Liver (tissue), 9 donors: ENCODE measurements around the gene RNF157. TPM values are rescaled to one million over a fixed set of nuclear protein-coding genes. Genes with fewer than 3 reads are reported as not detected.

Experiments
- DNase-seq: peaks from one replicate; pipeline ENCODE4 v3.0.0-alpha.2; 2017; ENCODE audit warnings: low spot score
- H3K27ac ChIP-seq, 2 donors: one replicate each; pipeline ENCODE4 v1.7.0; 2013; ENCODE audit warnings: inconsistent platforms in 2 of 2, low read length in 2 of 2, control low read depth in 1 of 2, low read depth in 1 of 2, mild to moderate bottlenecking in 1 of 2
- H3K27me3 ChIP-seq, 4 donors: one replicate each; pipeline versions ENCODE4 v1.6.1 to v1.7.0; 2013; ENCODE audit warnings: low read length in 3 of 4, inconsistent platforms in 1 of 4, mild to moderate bottlenecking in 1 of 4, moderate library complexity in 1 of 4; ENCODE audit not compliant: control insufficient read depth in 4 of 4, insufficient read depth in 4 of 4
- H3K36me3 ChIP-seq, 4 donors: one replicate each; pipeline versions ENCODE4 v1.6.1 to v1.7.0; 2013; ENCODE audit warnings: low read length in 3 of 4, mild to moderate bottlenecking in 3 of 4, low read depth in 1 of 4, moderate library complexity in 1 of 4; ENCODE audit not compliant: control insufficient read depth in 4 of 4, insufficient read depth in 3 of 4
- H3K4me1 ChIP-seq, 4 donors: one replicate each; pipeline versions ENCODE4 v1.6.1 to v1.7.0; 2013; ENCODE audit warnings: low read length in 3 of 4, mild to moderate bottlenecking in 3 of 4, moderate library complexity in 1 of 4; ENCODE audit not compliant: control insufficient read depth in 4 of 4, insufficient read depth in 4 of 4
- H3K4me3 ChIP-seq, 3 donors: one replicate each; pipeline versions ENCODE4 v1.6.1 to v1.7.0; 2013; ENCODE audit warnings: low read length in 3 of 3, control low read depth in 1 of 3, low read depth in 1 of 3, mild to moderate bottlenecking in 1 of 3
- H3K9ac ChIP-seq, 2 donors: one replicate each; pipeline ENCODE4 v1.7.0; 2013; ENCODE audit warnings: low read length in 2 of 2, mild to moderate bottlenecking in 2 of 2, moderate library complexity in 2 of 2, control low read depth in 1 of 2, low read depth in 1 of 2
- H3K9me3 ChIP-seq, 4 donors: one replicate each; pipeline versions ENCODE4 v1.6.1 to v1.7.0; 2013; ENCODE audit warnings: low read length in 3 of 4; ENCODE audit not compliant: control insufficient read depth in 4 of 4
- ATF3 ChIP-seq: IDR thresholded peaks from 2 replicates; pipeline ENCODE4 v1.6.1; 2016; ENCODE audit warnings: antibody characterized with exemption
- CTCF ChIP-seq: fragments of 150-350 bp; IDR thresholded peaks from 2 replicates; pipeline ENCODE4 v1.5.1; 2017; ENCODE audit warnings: improper control_type of control experiment, low read depth, low read length; ENCODE audit not compliant: missing input control
- FOXA1 ChIP-seq: IDR thresholded peaks from 2 replicates; pipeline ENCODE4 v1.6.1; 2016; ENCODE audit warnings: antibody characterized with exemption
- GABPA ChIP-seq, 2 donors: IDR thresholded peaks in 1 of 2; conservative IDR thresholded peaks in 1 of 2; 2 replicates each; pipeline ENCODE4 v1.6.1; 2016; ENCODE audit warnings: antibody characterized with exemption in 2 of 2, mild to moderate bottlenecking in 1 of 2, moderate library complexity in 1 of 2
- HNF4A ChIP-seq, 2 donors: conservative IDR thresholded peaks; 2 replicates each; pipeline ENCODE4 v1.6.1; 2016; ENCODE audit warnings: antibody characterized with exemption in 2 of 2, mild to moderate bottlenecking in 2 of 2
- NR2F2 ChIP-seq: IDR thresholded peaks from 2 replicates; pipeline ENCODE4 v1.6.1; 2016; ENCODE audit warnings: antibody characterized with exemption
- RAD21 ChIP-seq, 2 donors: IDR thresholded peaks; 2 replicates each; pipeline ENCODE4 v1.6.1; 2016; ENCODE audit warnings: antibody characterized with exemption in 2 of 2, mild to moderate bottlenecking in 2 of 2
- REST ChIP-seq: IDR thresholded peaks from 2 replicates; pipeline ENCODE4 v1.6.1; 2016; ENCODE audit warnings: antibody characterized with exemption, mild to moderate bottlenecking
- ZBTB33 ChIP-seq: IDR thresholded peaks from 2 replicates; pipeline ENCODE4 v1.6.1; 2016; ENCODE audit warnings: antibody characterized with exemption
- WGBS: extraction: QIAGEN DNeasy Blood & Tissue Kit; methylation state at CpG from one replicate; pipeline ENCODE4 v1.1.7; 2013; 5-methylcytosine and 5-hydroxymethylcytosine counted together
- polyA plus RNA-seq, 2 donors: library from polyadenylated mRNA; stranded (reverse) in 1 of 2; unstranded in 1 of 2; fragments of 200-250 nt in 1 of 2; fragments of >200 nt in 1 of 2; fragmentation: Nextera tagmentation in 1 of 2; extraction: Ambion mirVana in 1 of 2; gene quantifications; one replicate each; pipeline versions ENCODE4 v1.2.1 to v1.2.3, GENCODE V29; 2013 to 2015
- total RNA-seq, 2 donors: library from RNA; depleted of rRNA; stranded (reverse); fragments of >200 nt; gene quantifications; one replicate each; pipeline ENCODE4 v1.2.3, GENCODE V29; 2014
- donor health status: healthy.
- donor health status: healthy.
- donor health status: healthy.
- donor health status: healthy.
- donor health status: healthy.

The RNF157 gene
- total and polyA plus RNA-seq, 4 donors = 0.42 to 2.9 (median 0.66) TPM

GRCh38 chr17:76136276-76137000 is 103.9 kb downstream of the RNF157 start:
- H3K27ac ChIP-seq = no peak overlapping the region
- H3K36me3 ChIP-seq = no peaks in the 10 kb centered on the region
- H3K9ac ChIP-seq = no peak overlapping the region
- TF ChIP-seq GABPA (IDR thresholded peaks at IDR 0.05 in 1 of 2, conservative IDR thresholded peaks at IDR 0.05 in 1 of 2) (no peak), ZBTB33 (no peak), CTCF (no peak), REST (no peak), HNF4A (conservative IDR thresholded peaks at IDR 0.05) (no peak), ATF3 (no peak), RAD21 (IDR thresholded peaks at IDR 0.05) (no peak), NR2F2 (no peak)
- WGBS = 88% methylated on average over 16 of the region's 16 CpGs
- DNase-seq = no peak
- H3K27me3 ChIP-seq = peaks cover 0 to 3% (median 1%) of the 10 kb centered on the region in 4 donors
- peaks cover 2 to 14% (median 7%) of the 10 kb centered on the region in 4 donors for H3K4me1 ChIP-seq
- H3K4me3 ChIP-seq = no peak overlapping the region
- no peaks in the 10 kb centered on the region for H3K9me3 ChIP-seq

GRCh38 chr17:76135810-76136188 is 104.5 kb downstream of the RNF157 start:
- peaks cover 0 to 3% (median 1%) of the 10 kb centered on the region in 4 donors for H3K27me3 ChIP-seq
- 90% methylated on average over 8 of the region's 8 CpGs for WGBS
- no peak for DNase-seq
- H3K9me3 ChIP-seq = no peaks in the 10 kb centered on the region
- no peak overlapping the region for H3K9ac ChIP-seq
- TF ChIP-seq FOXA1 = no peak
- TF ChIP-seq ZBTB33 = no peak
- TF ChIP-seq RAD21 (IDR thresholded peaks at IDR 0.05) = no peak
- no peak overlapping the region for H3K4me3 ChIP-seq
- H3K27ac ChIP-seq = no peak overlapping the region
- H3K36me3 ChIP-seq = no peaks in the 10 kb centered on the region
- peaks cover 0 to 8% (median 3%) of the 10 kb centered on the region in 4 donors for H3K4me1 ChIP-seq
